ENCODE data around the gene B3GALT6.
A peak's percentile ranks its signal among the peaks of the same experiment; 100 is the strongest.

B3GALT6 gene

GRCh38 chr1:1187938-1188337 is 44.1 kb upstream of the B3GALT6 start:
- TF ChIP-seq ZBTB48 (tag by site-specific recombination; IDR thresholded peaks at IDR 0.05) = no peak
- TF ChIP-seq, protein P1, sequence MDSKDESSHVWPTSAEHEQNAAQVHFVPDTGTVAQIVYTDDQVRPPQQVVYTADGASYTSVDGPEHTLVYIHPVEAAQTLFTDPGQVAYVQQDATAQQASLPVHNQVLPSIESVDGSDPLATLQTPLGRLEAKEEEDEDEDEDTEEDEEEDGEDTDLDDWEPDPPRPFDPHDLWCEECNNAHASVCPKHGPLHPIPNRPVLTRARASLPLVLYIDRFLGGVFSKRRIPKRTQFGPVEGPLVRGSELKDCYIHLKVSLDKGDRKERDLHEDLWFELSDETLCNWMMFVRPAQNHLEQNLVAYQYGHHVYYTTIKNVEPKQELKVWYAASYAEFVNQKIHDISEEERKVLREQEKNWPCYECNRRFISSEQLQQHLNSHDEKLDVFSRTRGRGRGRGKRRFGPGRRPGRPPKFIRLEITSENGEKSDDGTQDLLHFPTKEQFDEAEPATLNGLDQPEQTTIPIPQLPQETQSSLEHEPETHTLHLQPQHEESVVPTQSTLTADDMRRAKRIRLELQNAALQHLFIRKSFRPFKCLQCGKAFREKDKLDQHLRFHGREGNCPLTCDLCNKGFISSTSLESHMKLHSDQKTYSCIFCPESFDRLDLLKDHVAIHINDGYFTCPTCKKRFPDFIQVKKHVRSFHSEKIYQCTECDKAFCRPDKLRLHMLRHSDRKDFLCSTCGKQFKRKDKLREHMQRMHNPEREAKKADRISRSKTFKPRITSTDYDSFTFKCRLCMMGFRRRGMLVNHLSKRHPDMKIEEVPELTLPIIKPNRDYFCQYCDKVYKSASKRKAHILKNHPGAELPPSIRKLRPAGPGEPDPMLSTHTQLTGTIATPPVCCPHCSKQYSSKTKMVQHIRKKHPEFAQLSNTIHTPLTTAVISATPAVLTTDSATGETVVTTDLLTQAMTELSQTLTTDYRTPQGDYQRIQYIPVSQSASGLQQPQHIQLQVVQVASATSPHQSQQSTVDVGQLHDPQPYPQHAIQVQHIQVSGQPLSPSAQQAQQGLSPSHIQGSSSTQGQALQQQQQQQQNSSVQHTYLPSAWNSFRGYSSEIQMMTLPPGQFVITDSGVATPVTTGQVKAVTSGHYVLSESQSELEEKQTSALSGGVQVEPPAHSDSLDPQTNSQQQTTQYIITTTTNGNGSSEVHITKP (tag by site-specific recombination; IDR thresholded peaks at IDR 0.05) = peak; percentile 73
- ChIA-PET CTCF (interaction anchor here (0.6 to 0.9 kb wide), 4 partner anchors 43 to 681 kb away, joined by 3 to 4 read pairs (median 4); no protein-coding TSS in a partner anchor), POLR2A (no interaction called here)
- Histone ChIP-seq H3K9me3 (ENCODE audit: control insufficient read depth, insufficient read depth, low read depth, low read length) (no peaks in the 10 kb centered on the region), H3K4me1 (ENCODE audit: control insufficient read depth, insufficient read depth, low read length) (no peaks in the 10 kb centered on the region), H3K36me3 (ENCODE audit: control insufficient read depth in 2 of 2, insufficient read depth in 1 of 2, low read length in 2 of 2) (no peaks in the 10 kb centered on the region), H3K27ac (ENCODE audit: extremely low read depth, low read depth, low read length) (no peak overlapping the region), H3K4me3 (ENCODE audit: low read depth, low read length) (no peak overlapping the region)

DNA sequence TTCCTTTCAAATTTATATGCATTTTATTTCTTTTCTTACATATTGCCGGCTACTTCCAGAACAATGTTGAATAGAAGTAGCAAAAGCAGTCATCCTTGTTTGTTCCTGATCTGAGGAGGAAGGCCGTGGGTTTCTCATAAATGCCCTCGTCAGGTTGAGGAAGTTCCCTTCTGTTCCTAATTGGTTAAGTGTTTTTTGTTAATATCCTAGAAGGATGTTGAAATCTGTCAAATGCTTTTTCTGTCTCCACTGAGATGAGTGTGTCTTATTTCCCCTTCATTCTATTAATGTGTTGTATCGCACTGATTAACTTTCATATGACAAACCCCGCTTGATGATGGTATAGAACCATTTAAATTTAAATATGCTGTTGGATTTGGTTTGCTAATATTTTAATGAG is 42.9 kb upstream of the B3GALT6 start:
- TF ChIP-seq ZBTB17 (tag by site-specific recombination; IDR thresholded peaks at IDR 0.05) (no peak), CTCF (tag by site-specific recombination; IDR thresholded peaks at IDR 0.05) (no peak), ZFP41 (tag by site-specific recombination; IDR thresholded peaks at IDR 0.05; ENCODE audit: borderline replicate concordance) (no peak), ZNF423 (tag by site-specific recombination; IDR thresholded peaks at IDR 0.05) (no peak), ZNF501 (tag by site-specific recombination; IDR thresholded peaks at IDR 0.05) (no peak), ZNF223 (tag by site-specific recombination; IDR thresholded peaks at IDR 0.05) (no peak), ZNF555 (tag by site-specific recombination; conservative IDR thresholded peaks at IDR 0.05) (no peak), ZSCAN23 (tag by site-specific recombination; IDR thresholded peaks at IDR 0.05) (no peak), ZNF596 (tag by site-specific recombination; IDR thresholded peaks at IDR 0.05) (no peak), ZNF184 (tag by site-specific recombination; IDR thresholded peaks at IDR 0.05) (no peak)
- TF ChIP-seq, protein P2, sequence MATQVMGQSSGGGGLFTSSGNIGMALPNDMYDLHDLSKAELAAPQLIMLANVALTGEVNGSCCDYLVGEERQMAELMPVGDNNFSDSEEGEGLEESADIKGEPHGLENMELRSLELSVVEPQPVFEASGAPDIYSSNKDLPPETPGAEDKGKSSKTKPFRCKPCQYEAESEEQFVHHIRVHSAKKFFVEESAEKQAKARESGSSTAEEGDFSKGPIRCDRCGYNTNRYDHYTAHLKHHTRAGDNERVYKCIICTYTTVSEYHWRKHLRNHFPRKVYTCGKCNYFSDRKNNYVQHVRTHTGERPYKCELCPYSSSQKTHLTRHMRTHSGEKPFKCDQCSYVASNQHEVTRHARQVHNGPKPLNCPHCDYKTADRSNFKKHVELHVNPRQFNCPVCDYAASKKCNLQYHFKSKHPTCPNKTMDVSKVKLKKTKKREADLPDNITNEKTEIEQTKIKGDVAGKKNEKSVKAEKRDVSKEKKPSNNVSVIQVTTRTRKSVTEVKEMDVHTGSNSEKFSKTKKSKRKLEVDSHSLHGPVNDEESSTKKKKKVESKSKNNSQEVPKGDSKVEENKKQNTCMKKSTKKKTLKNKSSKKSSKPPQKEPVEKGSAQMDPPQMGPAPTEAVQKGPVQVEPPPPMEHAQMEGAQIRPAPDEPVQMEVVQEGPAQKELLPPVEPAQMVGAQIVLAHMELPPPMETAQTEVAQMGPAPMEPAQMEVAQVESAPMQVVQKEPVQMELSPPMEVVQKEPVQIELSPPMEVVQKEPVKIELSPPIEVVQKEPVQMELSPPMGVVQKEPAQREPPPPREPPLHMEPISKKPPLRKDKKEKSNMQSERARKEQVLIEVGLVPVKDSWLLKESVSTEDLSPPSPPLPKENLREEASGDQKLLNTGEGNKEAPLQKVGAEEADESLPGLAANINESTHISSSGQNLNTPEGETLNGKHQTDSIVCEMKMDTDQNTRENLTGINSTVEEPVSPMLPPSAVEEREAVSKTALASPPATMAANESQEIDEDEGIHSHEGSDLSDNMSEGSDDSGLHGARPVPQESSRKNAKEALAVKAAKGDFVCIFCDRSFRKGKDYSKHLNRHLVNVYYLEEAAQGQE (tag by site-specific recombination; IDR thresholded peaks at IDR 0.05) = no peak
- TF ChIP-seq, protein P3, sequence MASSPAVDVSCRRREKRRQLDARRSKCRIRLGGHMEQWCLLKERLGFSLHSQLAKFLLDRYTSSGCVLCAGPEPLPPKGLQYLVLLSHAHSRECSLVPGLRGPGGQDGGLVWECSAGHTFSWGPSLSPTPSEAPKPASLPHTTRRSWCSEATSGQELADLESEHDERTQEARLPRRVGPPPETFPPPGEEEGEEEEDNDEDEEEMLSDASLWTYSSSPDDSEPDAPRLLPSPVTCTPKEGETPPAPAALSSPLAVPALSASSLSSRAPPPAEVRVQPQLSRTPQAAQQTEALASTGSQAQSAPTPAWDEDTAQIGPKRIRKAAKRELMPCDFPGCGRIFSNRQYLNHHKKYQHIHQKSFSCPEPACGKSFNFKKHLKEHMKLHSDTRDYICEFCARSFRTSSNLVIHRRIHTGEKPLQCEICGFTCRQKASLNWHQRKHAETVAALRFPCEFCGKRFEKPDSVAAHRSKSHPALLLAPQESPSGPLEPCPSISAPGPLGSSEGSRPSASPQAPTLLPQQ (tag by site-specific recombination; IDR thresholded peaks at IDR 0.05) = no peak
- TF ChIP-seq, protein P4, sequence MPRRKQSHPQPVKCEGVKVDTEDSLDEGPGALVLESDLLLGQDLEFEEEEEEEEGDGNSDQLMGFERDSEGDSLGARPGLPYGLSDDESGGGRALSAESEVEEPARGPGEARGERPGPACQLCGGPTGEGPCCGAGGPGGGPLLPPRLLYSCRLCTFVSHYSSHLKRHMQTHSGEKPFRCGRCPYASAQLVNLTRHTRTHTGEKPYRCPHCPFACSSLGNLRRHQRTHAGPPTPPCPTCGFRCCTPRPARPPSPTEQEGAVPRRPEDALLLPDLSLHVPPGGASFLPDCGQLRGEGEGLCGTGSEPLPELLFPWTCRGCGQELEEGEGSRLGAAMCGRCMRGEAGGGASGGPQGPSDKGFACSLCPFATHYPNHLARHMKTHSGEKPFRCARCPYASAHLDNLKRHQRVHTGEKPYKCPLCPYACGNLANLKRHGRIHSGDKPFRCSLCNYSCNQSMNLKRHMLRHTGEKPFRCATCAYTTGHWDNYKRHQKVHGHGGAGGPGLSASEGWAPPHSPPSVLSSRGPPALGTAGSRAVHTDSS (tag by site-specific recombination; IDR thresholded peaks at IDR 0.05) = no peak
- H3K36me3 ChIP-seq (ENCODE audit: control insufficient read depth in 2 of 2, insufficient read depth in 1 of 2, low read length in 2 of 2) = no peaks in the 10 kb centered on the region
- no peaks in the 10 kb centered on the region for H3K9me3 ChIP-seq (ENCODE audit: control insufficient read depth, insufficient read depth, low read depth, low read length)
- CTCF ChIA-PET = interaction anchor here (0.6 kb wide), 1 partner anchor 252 kb away, joined by 3 read pairs; no protein-coding TSS in a partner anchor
- H3K27ac ChIP-seq (ENCODE audit: extremely low read depth, low read depth, low read length) = no peak overlapping the region
- no peaks in the 10 kb centered on the region for H3K4me1 ChIP-seq (ENCODE audit: control insufficient read depth, insufficient read depth, low read length)
- H3K4me3 ChIP-seq (ENCODE audit: low read depth, low read length) = no peak overlapping the region
- POLR2A ChIA-PET = no interaction called here
